ENCODE data around the gene FOS.

DNA sequence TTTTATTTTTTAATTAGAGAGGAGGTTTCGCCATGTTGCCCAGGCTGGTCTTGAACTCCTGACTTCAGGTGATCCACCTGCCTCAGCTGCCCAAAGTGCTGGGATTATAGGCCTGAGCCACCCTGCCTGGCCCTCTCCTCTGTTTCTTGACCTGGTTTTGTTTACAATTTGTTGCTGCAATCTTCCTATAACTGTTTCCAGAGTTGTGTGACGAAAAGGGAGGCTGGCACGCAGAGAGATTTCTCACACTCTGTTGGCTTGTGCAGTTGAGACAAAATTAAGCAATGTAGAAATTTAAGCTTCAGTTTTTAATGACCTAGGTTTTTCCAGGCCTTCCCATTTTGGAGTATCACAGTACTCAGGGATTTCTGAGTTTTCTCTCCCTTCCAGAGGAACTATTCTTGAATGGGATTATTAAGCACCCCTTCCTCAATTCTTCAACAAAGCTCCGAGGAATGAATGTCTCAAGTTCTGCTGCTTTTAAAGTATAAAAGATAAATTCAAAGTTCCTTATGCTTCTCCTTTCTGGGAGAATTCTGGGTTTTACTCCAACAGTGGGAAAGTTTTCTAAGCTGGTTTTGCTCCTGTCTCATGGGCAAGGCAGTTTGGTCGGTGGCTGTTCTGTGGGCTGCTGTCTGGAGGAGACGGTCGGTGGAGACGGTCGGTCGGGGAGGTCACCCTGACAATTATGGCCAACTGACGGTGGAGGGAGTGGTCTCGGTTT is 20.4 kb upstream of the FOS start:
- TF ChIP-seq EP300 (conservative IDR thresholded peaks at IDR 0.05; ENCODE audit: poor library complexity, severe bottlenecking), result no peak
- TF ChIP-seq, protein P1, sequence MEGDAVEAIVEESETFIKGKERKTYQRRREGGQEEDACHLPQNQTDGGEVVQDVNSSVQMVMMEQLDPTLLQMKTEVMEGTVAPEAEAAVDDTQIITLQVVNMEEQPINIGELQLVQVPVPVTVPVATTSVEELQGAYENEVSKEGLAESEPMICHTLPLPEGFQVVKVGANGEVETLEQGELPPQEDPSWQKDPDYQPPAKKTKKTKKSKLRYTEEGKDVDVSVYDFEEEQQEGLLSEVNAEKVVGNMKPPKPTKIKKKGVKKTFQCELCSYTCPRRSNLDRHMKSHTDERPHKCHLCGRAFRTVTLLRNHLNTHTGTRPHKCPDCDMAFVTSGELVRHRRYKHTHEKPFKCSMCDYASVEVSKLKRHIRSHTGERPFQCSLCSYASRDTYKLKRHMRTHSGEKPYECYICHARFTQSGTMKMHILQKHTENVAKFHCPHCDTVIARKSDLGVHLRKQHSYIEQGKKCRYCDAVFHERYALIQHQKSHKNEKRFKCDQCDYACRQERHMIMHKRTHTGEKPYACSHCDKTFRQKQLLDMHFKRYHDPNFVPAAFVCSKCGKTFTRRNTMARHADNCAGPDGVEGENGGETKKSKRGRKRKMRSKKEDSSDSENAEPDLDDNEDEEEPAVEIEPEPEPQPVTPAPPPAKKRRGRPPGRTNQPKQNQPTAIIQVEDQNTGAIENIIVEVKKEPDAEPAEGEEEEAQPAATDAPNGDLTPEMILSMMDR (IDR thresholded peaks at IDR 0.05; ENCODE audit: poor library complexity, severe bottlenecking), result no peak
- no peak for TF ChIP-seq SMC3 (conservative IDR thresholded peaks at IDR 0.05; ENCODE audit: poor library complexity)
- no peak for TF ChIP-seq POLR2AphosphoS5 (IDR thresholded peaks at IDR 0.05)
- TF ChIP-seq RAD21 (conservative IDR thresholded peaks at IDR 0.05), result no peak
- TF ChIP-seq, protein P2, sequence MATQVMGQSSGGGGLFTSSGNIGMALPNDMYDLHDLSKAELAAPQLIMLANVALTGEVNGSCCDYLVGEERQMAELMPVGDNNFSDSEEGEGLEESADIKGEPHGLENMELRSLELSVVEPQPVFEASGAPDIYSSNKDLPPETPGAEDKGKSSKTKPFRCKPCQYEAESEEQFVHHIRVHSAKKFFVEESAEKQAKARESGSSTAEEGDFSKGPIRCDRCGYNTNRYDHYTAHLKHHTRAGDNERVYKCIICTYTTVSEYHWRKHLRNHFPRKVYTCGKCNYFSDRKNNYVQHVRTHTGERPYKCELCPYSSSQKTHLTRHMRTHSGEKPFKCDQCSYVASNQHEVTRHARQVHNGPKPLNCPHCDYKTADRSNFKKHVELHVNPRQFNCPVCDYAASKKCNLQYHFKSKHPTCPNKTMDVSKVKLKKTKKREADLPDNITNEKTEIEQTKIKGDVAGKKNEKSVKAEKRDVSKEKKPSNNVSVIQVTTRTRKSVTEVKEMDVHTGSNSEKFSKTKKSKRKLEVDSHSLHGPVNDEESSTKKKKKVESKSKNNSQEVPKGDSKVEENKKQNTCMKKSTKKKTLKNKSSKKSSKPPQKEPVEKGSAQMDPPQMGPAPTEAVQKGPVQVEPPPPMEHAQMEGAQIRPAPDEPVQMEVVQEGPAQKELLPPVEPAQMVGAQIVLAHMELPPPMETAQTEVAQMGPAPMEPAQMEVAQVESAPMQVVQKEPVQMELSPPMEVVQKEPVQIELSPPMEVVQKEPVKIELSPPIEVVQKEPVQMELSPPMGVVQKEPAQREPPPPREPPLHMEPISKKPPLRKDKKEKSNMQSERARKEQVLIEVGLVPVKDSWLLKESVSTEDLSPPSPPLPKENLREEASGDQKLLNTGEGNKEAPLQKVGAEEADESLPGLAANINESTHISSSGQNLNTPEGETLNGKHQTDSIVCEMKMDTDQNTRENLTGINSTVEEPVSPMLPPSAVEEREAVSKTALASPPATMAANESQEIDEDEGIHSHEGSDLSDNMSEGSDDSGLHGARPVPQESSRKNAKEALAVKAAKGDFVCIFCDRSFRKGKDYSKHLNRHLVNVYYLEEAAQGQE (IDR thresholded peaks at IDR 0.05; ENCODE audit: borderline replicate concordance), result no peak
- no peak for TF ChIP-seq TAF1 (IDR thresholded peaks at IDR 0.05; ENCODE audit: low read depth)
- no peak for TF ChIP-seq EZH2 (IDR thresholded peaks at IDR 0.05; ENCODE audit: borderline replicate concordance, insufficient read depth, low read length, poor library complexity, severe bottlenecking)
- TF ChIP-seq MXI1 (conservative IDR thresholded peaks at IDR 0.05; ENCODE audit: poor library complexity, severe bottlenecking), result no peak
